ENCODE results near the gene PRSS57.

PRSS57 gene

DNA sequence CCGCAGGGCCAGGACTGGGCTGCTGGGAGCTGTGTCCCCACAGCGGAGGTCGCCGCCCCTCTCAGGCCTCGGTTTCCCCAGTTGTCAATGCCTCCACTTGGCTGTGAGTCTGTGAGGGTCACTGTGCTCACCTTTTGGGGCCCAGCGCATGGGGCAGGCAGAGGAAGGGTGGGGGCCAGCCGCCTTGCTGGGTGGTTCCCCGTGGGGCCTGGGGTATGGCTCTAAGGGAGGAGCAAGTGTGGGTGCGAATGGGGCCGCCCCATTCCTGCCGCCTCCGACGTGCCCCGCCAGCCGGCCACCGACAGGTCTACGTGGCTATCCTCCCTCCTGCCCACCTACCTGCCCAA, 56.4 kb downstream of the PRSS57 start:
- no peak for DNase-seq (ENCODE audit: low read depth in 2 of 2)

Measured in stimulated activated CD8-positive, alpha-beta memory T cell treated with anti-CD3 and anti-CD28 coated beads, Interleukin-7, amount 100 ng/mL, for 1 hour (primary cell).